MM.1S (cell line): Measurements from ENCODE around the gene EMP3.

Source experiments
- DNase-seq: peaks from one replicate; pipeline ENCODE4 v3.0.0-alpha.2; 2015
- H2AFZ ChIP-seq: fragments of 300-600 bp; sonication (generic); 2 replicates; pipeline ENCODE4 v1.6.0; 2016; ENCODE audit warnings: antibody characterized with exemption, low read length
- H3F3A ChIP-seq: fragments of 300-600 bp; sonication (generic); 2 replicates; pipeline ENCODE4 v1.6.1; 2016; ENCODE audit warnings: mild to moderate bottlenecking, antibody characterized with exemption, low read length, moderate library complexity, mixed read lengths; ENCODE audit not compliant: insufficient read depth
- H3K27ac ChIP-seq: fragments of 300-600 bp; sonication (generic); 2 replicates; pipeline ENCODE4 v1.5.1; 2016; ENCODE audit warnings: mild to moderate bottlenecking, low read length
- H3K27me3 ChIP-seq: fragments of 300-600 bp; sonication (generic); replicated peaks from 2 replicates; pipeline ENCODE4 v1.6.0; 2016; ENCODE audit warnings: low read length; ENCODE audit not compliant: insufficient read depth
- H3K36me3 ChIP-seq: fragments of 300-600 bp; sonication (generic); replicated peaks from 2 replicates; pipeline ENCODE4 v1.6.1; 2016; ENCODE audit warnings: mild to moderate bottlenecking, low read length, mixed read lengths; ENCODE audit not compliant: insufficient read depth
- H3K4me1 ChIP-seq: fragments of 300-600 bp; sonication (generic); 2 replicates; pipeline ENCODE4 v1.6.1; 2016; ENCODE audit warnings: low read length, mixed read lengths
- H3K4me2 ChIP-seq: fragments of 300-600 bp; sonication (generic); 2 replicates; pipeline ENCODE4 v1.6.0; 2016; ENCODE audit warnings: low read depth, low read length
- H3K4me3 ChIP-seq: fragments of 300-600 bp; sonication (generic); 2 replicates; pipeline ENCODE4 v1.5.1; 2016; ENCODE audit warnings: low read length, mixed read lengths
- H3K79me2 ChIP-seq: fragments of 300-600 bp; sonication (generic); 2 replicates; pipeline ENCODE4 v1.6.1; 2016; ENCODE audit warnings: mixed run types, low read length, mixed read lengths
- H3K9ac ChIP-seq: fragments of 300-600 bp; sonication (generic); 2 replicates; pipeline ENCODE4 v1.6.1; 2016; ENCODE audit warnings: low read length, mixed read lengths
- H3K9me2 ChIP-seq: fragments of 300-600 bp; sonication (generic); replicated peaks from 2 replicates; pipeline ENCODE4 v1.6.1; 2016; ENCODE audit warnings: mild to moderate bottlenecking, low read length, mixed read lengths; ENCODE audit not compliant: insufficient read depth
- H3K9me3 ChIP-seq: fragments of 300-600 bp; sonication (generic); replicated peaks from 2 replicates; pipeline ENCODE4 v1.6.1; 2016; ENCODE audit warnings: mild to moderate bottlenecking, low read length, mixed read lengths; ENCODE audit not compliant: insufficient read depth
- H4K20me1 ChIP-seq: fragments of 300-600 bp; sonication (generic); 2 replicates; pipeline ENCODE4 v1.6.1; 2016; ENCODE audit warnings: mild to moderate bottlenecking, low read length, moderate library complexity, mixed read lengths; ENCODE audit not compliant: insufficient read depth
- EZH2 ChIP-seq: fragments of 300-600 bp; sonication (generic); optimal IDR thresholded peaks from 2 replicates; pipeline ENCODE3; 2017; ENCODE audit warnings: low read depth, mild to moderate bottlenecking, antibody characterized with exemption, low read length, mixed read lengths
- EZH2phosphoT487 ChIP-seq: fragments of 300-600 bp; sonication (generic); IDR thresholded peaks from 2 replicates; pipeline ENCODE4 v1.6.1; 2018; ENCODE audit warnings: antibody characterized with exemption, low read length
- TF ChIP-seq, protein P1 (sequence below): fragments of 300-600 bp; sonication (generic); IDR thresholded peaks from 2 replicates; pipeline ENCODE4 v1.5.1; 2016; ENCODE audit warnings: antibody characterized with exemption, low read length, mixed read lengths

Gene EMP3

DNA sequence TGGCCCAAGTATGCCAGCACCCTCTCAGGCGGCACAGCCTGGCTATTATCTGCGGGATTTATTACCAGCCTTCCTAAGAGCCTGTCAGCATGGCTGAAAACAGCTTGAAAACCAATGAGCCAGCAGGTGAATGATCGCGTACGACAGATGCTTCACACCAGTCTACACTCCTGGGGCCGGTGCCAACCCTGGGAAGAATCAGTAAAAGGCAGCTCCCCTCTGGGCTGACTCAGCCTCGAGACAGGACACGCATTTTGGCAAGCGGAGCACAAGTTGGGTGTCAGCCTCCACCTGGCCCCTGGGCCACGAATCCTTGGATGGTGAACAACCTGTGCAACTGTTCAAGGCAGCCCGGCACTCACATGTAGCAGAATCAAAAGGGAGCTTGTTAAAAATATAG, 15.6 kb downstream of the EMP3 start:
- no peak overlapping the region for H2AFZ ChIP-seq
- no peak for DNase-seq
- no peaks in the 10 kb centered on the region for H3K9me2 ChIP-seq
- H3F3A ChIP-seq = no peaks in the 10 kb centered on the region
- H3K9me3 ChIP-seq = no peaks in the 10 kb centered on the region
- H3K27me3 ChIP-seq = no peaks in the 10 kb centered on the region
- no peaks in the 10 kb centered on the region for H3K79me2 ChIP-seq
- H4K20me1 ChIP-seq = no peaks in the 10 kb centered on the region
- no peak overlapping the region for H3K4me3 ChIP-seq
- TF ChIP-seq EZH2phosphoT487 = no peak
- TF ChIP-seq, protein P1, sequence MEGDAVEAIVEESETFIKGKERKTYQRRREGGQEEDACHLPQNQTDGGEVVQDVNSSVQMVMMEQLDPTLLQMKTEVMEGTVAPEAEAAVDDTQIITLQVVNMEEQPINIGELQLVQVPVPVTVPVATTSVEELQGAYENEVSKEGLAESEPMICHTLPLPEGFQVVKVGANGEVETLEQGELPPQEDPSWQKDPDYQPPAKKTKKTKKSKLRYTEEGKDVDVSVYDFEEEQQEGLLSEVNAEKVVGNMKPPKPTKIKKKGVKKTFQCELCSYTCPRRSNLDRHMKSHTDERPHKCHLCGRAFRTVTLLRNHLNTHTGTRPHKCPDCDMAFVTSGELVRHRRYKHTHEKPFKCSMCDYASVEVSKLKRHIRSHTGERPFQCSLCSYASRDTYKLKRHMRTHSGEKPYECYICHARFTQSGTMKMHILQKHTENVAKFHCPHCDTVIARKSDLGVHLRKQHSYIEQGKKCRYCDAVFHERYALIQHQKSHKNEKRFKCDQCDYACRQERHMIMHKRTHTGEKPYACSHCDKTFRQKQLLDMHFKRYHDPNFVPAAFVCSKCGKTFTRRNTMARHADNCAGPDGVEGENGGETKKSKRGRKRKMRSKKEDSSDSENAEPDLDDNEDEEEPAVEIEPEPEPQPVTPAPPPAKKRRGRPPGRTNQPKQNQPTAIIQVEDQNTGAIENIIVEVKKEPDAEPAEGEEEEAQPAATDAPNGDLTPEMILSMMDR = no peak
- no peak for TF ChIP-seq EZH2
- H3K27ac ChIP-seq = no peak overlapping the region
- H3K9ac ChIP-seq = no peak overlapping the region
- H3K4me2 ChIP-seq = no peak overlapping the region
- no peaks in the 10 kb centered on the region for H3K36me3 ChIP-seq
- H3K4me1 ChIP-seq = no peaks in the 10 kb centered on the region

DNA sequence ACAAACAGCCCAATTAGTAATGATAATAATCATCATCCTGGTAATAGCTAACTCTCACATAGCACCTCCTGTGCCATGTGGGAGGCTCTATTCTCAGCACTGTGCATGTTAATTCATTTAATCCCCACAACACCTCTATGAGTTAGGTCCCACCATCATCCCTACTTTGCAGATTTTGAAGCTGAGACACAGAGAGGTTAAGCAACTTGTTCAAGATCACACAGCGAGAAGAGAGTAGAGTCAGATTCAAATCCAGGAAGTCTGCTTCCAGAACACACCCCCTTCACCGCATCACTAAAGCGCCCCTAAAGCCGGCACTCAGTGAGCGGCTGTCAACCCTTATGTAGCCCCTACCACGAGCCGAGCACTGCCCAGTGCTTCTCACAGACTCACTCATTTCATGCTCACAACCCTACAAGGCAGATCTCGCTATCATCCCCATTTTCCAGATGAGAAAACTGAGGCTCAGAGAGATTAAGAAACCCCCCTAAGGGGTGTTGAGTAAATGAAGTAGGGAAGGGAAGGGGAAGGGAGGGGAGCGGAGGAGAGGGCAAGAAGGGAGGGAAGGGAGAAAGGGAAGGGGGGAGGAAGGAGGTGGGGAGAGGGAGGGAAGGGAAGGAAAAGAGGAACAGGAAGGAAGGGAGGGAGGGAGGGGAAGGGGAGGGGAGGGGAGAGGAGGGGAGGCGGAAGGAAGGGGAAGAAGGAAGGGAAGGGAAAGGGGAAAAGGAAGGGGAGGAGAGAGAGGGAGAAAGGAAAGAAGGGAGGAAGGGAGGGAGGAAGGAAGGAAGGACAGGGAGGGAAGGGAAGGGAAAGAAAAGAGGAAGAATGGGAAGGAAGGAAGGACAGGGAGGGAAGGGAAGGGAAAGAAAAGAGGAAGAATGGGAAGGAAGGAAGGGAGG, 16.4 kb downstream of the EMP3 start:
- Histone ChIP-seq H3F3A (no peaks in the 10 kb centered on the region), H3K27ac (no peak overlapping the region), H3K36me3 (no peaks in the 10 kb centered on the region), H3K9me2 (no peaks in the 10 kb centered on the region), H2AFZ (no peak overlapping the region), H3K4me3 (no peak overlapping the region), H3K27me3 (no peaks in the 10 kb centered on the region), H3K4me1 (no peaks in the 10 kb centered on the region), H4K20me1 (no peaks in the 10 kb centered on the region), H3K79me2 (no peaks in the 10 kb centered on the region), H3K9ac (no peak overlapping the region), H3K4me2 (no peak overlapping the region), H3K9me3 (no peaks in the 10 kb centered on the region)
- no peak for DNase-seq
- TF ChIP-seq EZH2phosphoT487 = no peak
- TF ChIP-seq EZH2 = no peak
- TF ChIP-seq, protein P1 = no peak

DNA sequence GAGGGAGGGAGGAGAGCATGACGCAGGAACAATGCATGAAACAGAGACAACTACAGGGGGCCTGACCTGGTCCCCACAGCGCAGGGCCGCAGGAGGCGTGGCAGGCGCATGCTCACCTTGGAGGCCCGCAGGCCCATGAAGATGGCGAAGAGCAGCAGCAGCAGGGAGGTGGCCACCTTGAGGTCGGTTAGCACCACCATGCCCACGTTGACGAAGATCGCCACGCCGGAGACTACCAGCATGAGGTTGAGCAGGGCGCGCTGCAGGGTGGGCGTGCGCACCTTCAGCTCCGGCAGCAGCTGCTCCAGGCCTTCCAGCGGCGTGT, 17.0 kb downstream of the EMP3 start:
- no peaks in the 10 kb centered on the region for H3K9me3 ChIP-seq
- no peak overlapping the region for H3K4me3 ChIP-seq
- no peaks in the 10 kb centered on the region for H3K79me2 ChIP-seq
- H3K27me3 ChIP-seq = no peaks in the 10 kb centered on the region
- H2AFZ ChIP-seq = no peak overlapping the region
- no peak for DNase-seq
- H3K36me3 ChIP-seq = no peaks in the 10 kb centered on the region
- no peaks in the 10 kb centered on the region for H3K9me2 ChIP-seq
- no peak overlapping the region for H3K4me2 ChIP-seq
- H3K4me1 ChIP-seq = no peaks in the 10 kb centered on the region
- H4K20me1 ChIP-seq = no peaks in the 10 kb centered on the region
- H3K9ac ChIP-seq = no peak overlapping the region
- TF ChIP-seq EZH2 (no peak), EZH2phosphoT487 (no peak)
- TF ChIP-seq, protein P1 = no peak
- H3F3A ChIP-seq = no peaks in the 10 kb centered on the region
- H3K27ac ChIP-seq = no peak overlapping the region
